DND-41 (cell line): Measurements from ENCODE around the gene NPHS2.

Source experiments
- CTCF ChIP-seq: IDR thresholded peaks from 2 replicates; pipeline ENCODE4 v1.5.1; 2012; ENCODE audit warnings: borderline replicate concordance, low read length, moderate library complexity, mild to moderate bottlenecking; ENCODE audit not compliant: poor library complexity, severe bottlenecking; ENCODE audit errors: extremely low read depth
- EZH2 ChIP-seq: IDR thresholded peaks from 3 replicates; pipeline ENCODE4 v1.6.1; 2012; ENCODE audit warnings: borderline replicate concordance, low read depth, mild to moderate bottlenecking, moderate library complexity, low read length, inconsistent platforms; ENCODE audit not compliant: severe bottlenecking

- TF ChIP-seq EZH2: no peak
- TF ChIP-seq CTCF: no peak
Measured at GRCh38 chr1:179587336-179587735, 11.6 kb upstream of the NPHS2 start.
